ENCODE data around the gene DPY30. TPM values are rescaled to one million over a fixed set of nuclear protein-coding genes. Genes with fewer than 3 reads are reported as not detected.

Gene DPY30
- total RNA-seq, 4 donors from 2014 or later, result 19.7 to 52.9 (median 42.6) TPM; not detected in 1

DNA sequence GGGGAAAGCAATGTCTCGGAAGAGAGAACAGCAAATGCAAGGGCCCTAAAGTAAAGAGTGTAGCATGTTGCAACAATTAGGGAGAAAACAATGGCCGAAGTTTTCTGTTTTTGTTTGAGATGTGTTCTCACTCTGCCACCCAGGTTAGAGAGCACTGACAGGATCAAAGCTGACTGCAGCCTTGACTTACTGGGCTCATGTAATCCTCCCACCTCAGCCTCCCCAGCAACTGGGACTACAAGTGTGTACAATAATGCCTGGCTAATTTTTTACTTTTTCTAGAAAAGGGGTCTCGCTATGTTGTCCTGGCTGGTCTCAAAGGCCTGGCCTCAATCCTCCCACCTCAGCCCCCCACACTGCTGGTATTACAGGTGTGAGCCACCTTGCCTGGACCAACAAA, 52.7 kb downstream of the DPY30 start:
- Histone ChIP-seq H3K27ac (no peak overlapping the region), H3K4me1 (peaks cover 0 to 12% (median 2%) of the 10 kb centered on the region in 4 donors), H3K27me3 (no peaks in the 10 kb centered on the region), H3K4me3 (no peak overlapping the region), H3K36me3 (no peaks in the 10 kb centered on the region), H3K9me3 (no peaks in the 10 kb centered on the region)
- 80 to 86% methylated on average over 2 to 3 of the region's 3 CpGs for WGBS, 2 donors (ENCODE audit: low coverage in 1 of 2)
- intact Hi-C loops (cut with DNase I; ENCODE audit: low total_unique reads), result no loop called here
- TF ChIP-seq POLR2A (IDR thresholded peaks at IDR 0.05) (no peak), POLR2AphosphoS5 (IDR thresholded peaks at IDR 0.05) (no peak), EP300 (IDR thresholded peaks at IDR 0.05; ENCODE audit: low read depth) (no peak)
- TF ChIP-seq, protein P1, sequence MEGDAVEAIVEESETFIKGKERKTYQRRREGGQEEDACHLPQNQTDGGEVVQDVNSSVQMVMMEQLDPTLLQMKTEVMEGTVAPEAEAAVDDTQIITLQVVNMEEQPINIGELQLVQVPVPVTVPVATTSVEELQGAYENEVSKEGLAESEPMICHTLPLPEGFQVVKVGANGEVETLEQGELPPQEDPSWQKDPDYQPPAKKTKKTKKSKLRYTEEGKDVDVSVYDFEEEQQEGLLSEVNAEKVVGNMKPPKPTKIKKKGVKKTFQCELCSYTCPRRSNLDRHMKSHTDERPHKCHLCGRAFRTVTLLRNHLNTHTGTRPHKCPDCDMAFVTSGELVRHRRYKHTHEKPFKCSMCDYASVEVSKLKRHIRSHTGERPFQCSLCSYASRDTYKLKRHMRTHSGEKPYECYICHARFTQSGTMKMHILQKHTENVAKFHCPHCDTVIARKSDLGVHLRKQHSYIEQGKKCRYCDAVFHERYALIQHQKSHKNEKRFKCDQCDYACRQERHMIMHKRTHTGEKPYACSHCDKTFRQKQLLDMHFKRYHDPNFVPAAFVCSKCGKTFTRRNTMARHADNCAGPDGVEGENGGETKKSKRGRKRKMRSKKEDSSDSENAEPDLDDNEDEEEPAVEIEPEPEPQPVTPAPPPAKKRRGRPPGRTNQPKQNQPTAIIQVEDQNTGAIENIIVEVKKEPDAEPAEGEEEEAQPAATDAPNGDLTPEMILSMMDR (IDR thresholded peaks at IDR 0.05), result no peak
- in situ Hi-C loops (cut with MboI; ENCODE audit: low pct_ligation_motif_present in 1 of 4, low pct_unique_long_range_greater_than_20kb in 1 of 4, low sequenced_read_pairs in 3 of 4), result no loop called here
- DNase-seq, result no peak

DNA sequence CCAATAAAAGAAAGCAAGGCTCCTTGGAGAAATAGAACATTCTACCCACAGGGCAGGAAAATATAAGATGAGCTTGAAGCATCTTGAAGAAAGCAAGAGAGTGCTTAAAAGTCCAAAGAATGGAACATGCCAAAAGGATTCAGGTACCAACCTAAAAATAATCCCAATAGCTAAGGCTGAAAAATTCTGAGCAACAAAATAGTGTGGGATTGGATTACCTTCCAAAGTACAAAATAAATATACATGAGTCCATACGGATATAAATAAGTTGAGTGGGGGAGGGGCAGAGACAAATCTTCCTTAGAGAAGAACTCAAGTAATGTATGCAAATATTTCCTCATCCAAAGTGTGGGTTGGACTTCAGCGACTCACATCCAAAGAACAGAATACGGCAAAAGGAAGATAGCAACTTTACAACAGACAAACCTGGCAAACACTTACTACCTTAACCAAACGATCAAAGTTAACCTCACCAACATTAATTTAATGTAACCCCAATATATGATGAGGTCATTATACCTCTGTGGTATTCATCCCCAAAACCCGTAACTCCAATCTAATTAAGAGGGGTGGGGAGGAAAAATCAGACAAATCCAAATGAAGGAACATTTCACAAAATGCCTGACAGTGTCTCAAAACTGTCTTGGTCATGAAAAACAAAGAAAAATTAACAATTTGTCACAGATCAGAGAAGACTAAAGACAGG, 55.7 kb downstream of the DPY30 start:
- TF ChIP-seq POLR2A (IDR thresholded peaks at IDR 0.05), result no peak
- TF ChIP-seq POLR2AphosphoS5 (IDR thresholded peaks at IDR 0.05), result no peak
- TF ChIP-seq, protein P1 (IDR thresholded peaks at IDR 0.05), result no peak
- H3K4me3 ChIP-seq, result no peak overlapping the region
- no peaks in the 10 kb centered on the region for H3K36me3 ChIP-seq
- H3K4me1 ChIP-seq, result peaks cover 3 to 17% (median 5%) of the 10 kb centered on the region in 4 donors
- intact Hi-C loops (cut with DNase I; ENCODE audit: low total_unique reads), result no loop called here
- no peak overlapping the region for H3K27ac ChIP-seq
- in situ Hi-C loops (cut with MboI; ENCODE audit: low pct_ligation_motif_present in 1 of 4, low pct_unique_long_range_greater_than_20kb in 1 of 4, low sequenced_read_pairs in 3 of 4), result no loop called here
- no peaks in the 10 kb centered on the region for H3K27me3 ChIP-seq
- 87 to 91% methylated on average over 4 to 5 of the region's 5 CpGs for WGBS, 2 donors (ENCODE audit: low coverage in 1 of 2)
- H3K9me3 ChIP-seq, result no peaks in the 10 kb centered on the region
- no peak for DNase-seq

DNA sequence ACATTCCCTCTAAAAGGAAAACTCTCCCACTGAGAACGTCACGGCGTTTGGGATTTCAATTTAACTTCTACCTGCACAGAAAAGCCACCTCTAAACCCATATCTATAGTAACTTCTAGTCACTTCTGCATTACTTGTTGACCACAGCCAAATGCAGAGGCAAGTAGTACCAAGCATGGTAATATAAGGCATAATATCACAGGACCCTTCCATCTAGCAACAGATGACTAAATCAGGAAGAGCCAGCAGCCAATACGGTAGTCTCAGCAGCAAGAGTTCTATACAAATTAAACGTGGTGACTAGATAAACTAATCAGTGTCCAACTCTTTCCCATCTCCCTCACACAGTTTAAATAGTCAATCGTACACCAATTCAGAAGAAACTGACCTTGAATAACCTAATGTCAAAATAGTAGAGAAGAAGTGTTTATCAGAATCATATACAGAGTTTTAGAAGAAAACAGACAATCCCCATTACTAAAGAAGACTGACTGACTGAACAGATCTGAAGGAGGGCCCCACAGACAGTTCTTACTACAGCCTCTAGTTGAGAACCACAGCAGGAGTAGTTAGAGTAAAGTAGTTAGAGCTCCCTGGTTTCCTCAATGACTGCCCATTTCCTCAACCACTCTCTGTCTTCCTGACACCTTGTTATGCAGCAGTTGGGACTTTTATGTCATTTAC, 58.8 kb downstream of the DPY30 start:
- intact Hi-C loops (cut with DNase I; ENCODE audit: low total_unique reads) (no loop called here), in situ Hi-C loops (cut with MboI; ENCODE audit: low pct_ligation_motif_present in 1 of 4, low pct_unique_long_range_greater_than_20kb in 1 of 4, low sequenced_read_pairs in 3 of 4) (no loop called here)
- H3K9me3 ChIP-seq, result no peaks in the 10 kb centered on the region
- peaks cover 0 to 13% (median 5%) of the 10 kb centered on the region in 4 donors for H3K4me1 ChIP-seq
- TF ChIP-seq, protein P1 (IDR thresholded peaks at IDR 0.05), result no peak
- TF ChIP-seq POLR2AphosphoS5 (IDR thresholded peaks at IDR 0.05), result no peak
- no peak for TF ChIP-seq EP300 (IDR thresholded peaks at IDR 0.05; ENCODE audit: low read depth)
- no peak for TF ChIP-seq POLR2A (IDR thresholded peaks at IDR 0.05)
- no peak overlapping the region for H3K27ac ChIP-seq
- H3K36me3 ChIP-seq, result no peaks in the 10 kb centered on the region
- WGBS, 2 donors (ENCODE audit: low coverage in 1 of 2), result 59 to 77% methylated on average over 6 of the region's 6 CpGs
- no peak for DNase-seq
- no peak overlapping the region for H3K4me3 ChIP-seq
- H3K27me3 ChIP-seq, result no peaks in the 10 kb centered on the region

DNA sequence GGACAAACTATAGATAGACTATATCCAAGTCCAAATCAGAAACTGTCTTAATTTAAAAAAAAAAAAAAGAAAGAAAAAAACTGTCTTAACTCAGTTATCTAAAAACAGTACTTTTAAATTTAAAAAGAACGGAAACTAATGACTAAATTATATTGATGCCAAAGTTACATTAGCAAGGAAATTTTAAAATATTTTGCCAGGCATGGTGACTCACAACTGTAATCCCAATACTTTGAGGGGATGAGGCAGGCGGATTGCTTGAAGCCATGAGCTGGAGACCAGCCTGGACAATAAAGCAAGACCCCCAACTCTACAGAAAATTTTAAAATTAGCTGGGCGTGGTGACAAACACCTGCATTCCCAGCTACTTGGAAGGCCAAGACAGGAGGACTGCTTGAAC, 59.6 kb downstream of the DPY30 start:
- DNase-seq, result no peak
- Histone ChIP-seq H3K36me3 (no peaks in the 10 kb centered on the region), H3K27me3 (no peaks in the 10 kb centered on the region), H3K4me3 (no peak overlapping the region), H3K27ac (no peak overlapping the region), H3K9me3 (no peaks in the 10 kb centered on the region), H3K4me1 (peaks cover 0 to 13% (median 5%) of the 10 kb centered on the region in 4 donors)
- WGBS, 2 donors (ENCODE audit: low coverage in 1 of 2), result 83 to 87% methylated on average over 1 to 3 of the region's 3 CpGs
- in situ Hi-C loops (cut with MboI; ENCODE audit: low pct_ligation_motif_present in 1 of 4, low pct_unique_long_range_greater_than_20kb in 1 of 4, low sequenced_read_pairs in 3 of 4) (no loop called here), intact Hi-C loops (cut with DNase I; ENCODE audit: low total_unique reads) (no loop called here)
- TF ChIP-seq, protein P1 (IDR thresholded peaks at IDR 0.05), result no peak
- TF ChIP-seq EP300 (IDR thresholded peaks at IDR 0.05; ENCODE audit: low read depth), result no peak
- TF ChIP-seq POLR2A (IDR thresholded peaks at IDR 0.05), result no peak
- no peak for TF ChIP-seq POLR2AphosphoS5 (IDR thresholded peaks at IDR 0.05)
